Epithelial cell of proximal tubule (primary cell): ENCODE results near the gene GLS. TPM values are rescaled to one million over a fixed set of nuclear protein-coding genes. Genes with fewer than 3 reads are reported as not detected.

ENCODE experiments used
- DNase-seq: peaks from one replicate; pipeline ENCODE4 v3.0.0-alpha.2; 2011; ENCODE audit warnings: low read depth
- H3K4me3 ChIP-seq: 2 replicates; pipeline ENCODE4 v1.5.1; 2011; ENCODE audit warnings: low read depth, mild to moderate bottlenecking, low read length
- CTCF ChIP-seq: conservative IDR thresholded peaks from 2 replicates; pipeline ENCODE4 v1.5.1; 2012; ENCODE audit warnings: low read depth, mild to moderate bottlenecking, low read length
- total RNA-seq: library from RNA; depleted of rRNA; stranded (reverse); fragments of >200 nt; gene quantifications from 2 replicates; pipeline ENCODE4 v1.2.3, GENCODE V29; 2015

Gene GLS
- total RNA-seq, 1 donor from 2014 or later = 246 TPM

GRCh38 chr2:190912726-190913125 is 32.1 kb downstream of the GLS start:
- no peak for DNase-seq
- TF ChIP-seq CTCF = no peak
- H3K4me3 ChIP-seq = no peak overlapping the region

- no peak overlapping the region for H3K4me3 ChIP-seq
- DNase-seq = no peak
- TF ChIP-seq CTCF = no peak
Measured at GRCh38 chr2:190913725-190914124, 33.1 kb downstream of the GLS start.

- TF ChIP-seq CTCF = no peak
- DNase-seq = no peak
- H3K4me3 ChIP-seq = no peak overlapping the region
Measured at GRCh38 chr2:190916829-190917228, 36.2 kb downstream of the GLS start.

GRCh38 chr2:190920085-190920484 is 39.5 kb downstream of the GLS start:
- H3K4me3 ChIP-seq = no peak overlapping the region
- DNase-seq = no peak
- no peak for TF ChIP-seq CTCF

GRCh38 chr2:190922376-190922775 is 41.8 kb downstream of the GLS start:
- TF ChIP-seq CTCF = no peak
- no peak overlapping the region for H3K4me3 ChIP-seq
- no peak for DNase-seq

- H3K4me3 ChIP-seq = no peak overlapping the region
- no peak for TF ChIP-seq CTCF
- DNase-seq = no peak
Measured at GRCh38 chr2:190927301-190927700, 46.7 kb downstream of the GLS start.

- no peak overlapping the region for H3K4me3 ChIP-seq
- DNase-seq = peak; percentile 67
- no peak for TF ChIP-seq CTCF
Measured at GRCh38 chr2:190929919-190930318, 49.3 kb downstream of the GLS start.
